CD14-positive monocyte (primary cell): ENCODE measurements around the gene TRAF3. TPM values are rescaled to one million over a fixed set of nuclear protein-coding genes. Genes with fewer than 3 reads are reported as not detected.
A peak's percentile ranks its signal among the peaks of the same experiment; 100 is the strongest.

Experiments
- DNase-seq, 3 donors: peaks; one replicate each; pipeline ENCODE4 v3.0.0-alpha.2; 2011 to 2022
- H2AFZ ChIP-seq: 2 replicates; pipeline ENCODE4 v1.6.0; 2012; ENCODE audit warnings: mild to moderate bottlenecking, low read depth, low read length, inconsistent platforms; ENCODE audit not compliant: insufficient read depth, poor library complexity, severe bottlenecking
- H3K27ac ChIP-seq, 2 donors: 1 replicate in 1 of 2; 2 replicates in 1 of 2; pipeline ENCODE4 v1.5.1; 2012 to 2013; ENCODE audit warnings: low read length in 2 of 2, control low read depth in 1 of 2, inconsistent platforms in 1 of 2, low read depth in 1 of 2, mild to moderate bottlenecking in 1 of 2
- H3K27me3 ChIP-seq, 2 donors: one replicate each; pipeline versions ENCODE4 v1.6.0 to v1.6.1; 2011 to 2013; ENCODE audit warnings: low read length in 2 of 2; ENCODE audit not compliant: control insufficient read depth in 2 of 2, insufficient read depth in 2 of 2
- H3K36me3 ChIP-seq, 2 donors: replicated peaks in 1 of 2; 1 replicate in 1 of 2; 2 replicates in 1 of 2; pipeline versions ENCODE4 v1.5.1 to v1.6.1; 2012 to 2013; ENCODE audit warnings: low read length in 2 of 2, control low read depth in 1 of 2, inconsistent platforms in 1 of 2, mild to moderate bottlenecking in 1 of 2; ENCODE audit not compliant: insufficient read depth in 2 of 2, control insufficient read depth in 1 of 2
- H3K4me1 ChIP-seq, 2 donors: 1 replicate in 1 of 2; 2 replicates in 1 of 2; pipeline versions ENCODE4 v1.5.1 to v1.6.1; 2012 to 2013; ENCODE audit warnings: low read length in 2 of 2, control low read depth in 1 of 2, inconsistent platforms in 1 of 2, mild to moderate bottlenecking in 1 of 2, moderate library complexity in 1 of 2; ENCODE audit not compliant: insufficient read depth in 2 of 2, control insufficient read depth in 1 of 2
- H3K4me2 ChIP-seq: replicated peaks from 2 replicates; pipeline ENCODE3; 2012; ENCODE audit warnings: low read length, moderate library complexity, mild to moderate bottlenecking; ENCODE audit not compliant: poor library complexity, severe bottlenecking; ENCODE audit errors: extremely low read depth
- H3K4me3 ChIP-seq, 3 experiments: fragments of 200-600 bp in 1 of 3; sonication (generic) in 1 of 3; replicated peaks in 1 of 3; 1 replicate in 2 of 3; 2 replicates in 1 of 3; pipeline ENCODE4 v1.5.1; 2011 to 2013; ENCODE audit warnings: low read length in 3 of 3, mild to moderate bottlenecking in 3 of 3, control low read depth in 2 of 3, low read depth in 2 of 3, inconsistent platforms in 1 of 3, moderate library complexity in 1 of 3
- H3K79me2 ChIP-seq: 2 replicates; pipeline ENCODE4 v1.6.0; 2012; ENCODE audit warnings: mild to moderate bottlenecking, control low read depth, inconsistent platforms, low read length, moderate library complexity; ENCODE audit not compliant: insufficient read depth
- H3K9ac ChIP-seq: 2 replicates; pipeline ENCODE4 v1.6.0; 2017; ENCODE audit warnings: low read length, mild to moderate bottlenecking; ENCODE audit not compliant: insufficient read depth, poor library complexity, severe bottlenecking
- H3K9me3 ChIP-seq, 2 donors: replicated peaks in 1 of 2; 1 replicate in 1 of 2; 2 replicates in 1 of 2; pipeline versions ENCODE4 v1.5.1 to v1.6.1; 2012 to 2013; ENCODE audit warnings: low read length in 2 of 2, control low read depth in 1 of 2; ENCODE audit not compliant: control insufficient read depth in 1 of 2, insufficient read depth in 1 of 2
- H4K20me1 ChIP-seq: 2 replicates; pipeline ENCODE4 v1.6.0; 2012; ENCODE audit warnings: mild to moderate bottlenecking, low read length, control low read depth, moderate library complexity; ENCODE audit not compliant: insufficient read depth
- H3K27ac Mint-ChIP-seq, 7 donors: one replicate each; pipeline ENCODE4 v1.8.0; 2020; ENCODE audit warnings: mild to moderate bottlenecking in 7 of 7, mixed read lengths in 7 of 7, moderate library complexity in 6 of 7, inconsistent platforms in 2 of 7
- H3K27me3 Mint-ChIP-seq, 3 donors: one replicate each; pipeline ENCODE4 v1.8.0; 2021 to 2022; ENCODE audit warnings: low read depth in 3 of 3, mild to moderate bottlenecking in 3 of 3, mixed read lengths in 3 of 3, moderate library complexity in 3 of 3, inconsistent platforms in 1 of 3
- H3K36me3 Mint-ChIP-seq, 2 donors: one replicate each; pipeline ENCODE4 v1.8.0; 2020; ENCODE audit warnings: mixed read lengths in 2 of 2, inconsistent platforms in 1 of 2, mild to moderate bottlenecking in 1 of 2
- H3K4me1 Mint-ChIP-seq: one replicate; pipeline ENCODE4 v1.8.0; 2020; ENCODE audit warnings: mild to moderate bottlenecking, mixed read lengths
- H3K4me3 Mint-ChIP-seq, 2 donors: one replicate each; pipeline ENCODE4 v1.8.0; 2020; ENCODE audit warnings: mild to moderate bottlenecking in 2 of 2, mixed read lengths in 2 of 2, moderate library complexity in 1 of 2
- H3K9me3 Mint-ChIP-seq, 7 donors: one replicate each; pipeline ENCODE4 v1.8.0; 2020 to 2022; ENCODE audit warnings: mixed read lengths in 7 of 7, mild to moderate bottlenecking in 6 of 7, moderate library complexity in 6 of 7, inconsistent platforms in 2 of 7
- WGBS: methylation state at CpG from one replicate; pipeline ENCODE4 v1.1.5; 2013; ENCODE audit warnings: missing lambda C conversion rate; ENCODE audit not compliant: insufficient coverage; 5-methylcytosine and 5-hydroxymethylcytosine counted together
- intact Hi-C, 2 donors: fragments of 100-400 bp; cut with micrococcal nuclease; formaldehyde crosslinking; loops; one replicate each; pipeline versions ENCODE4 v1.15.0 to v1.15.1; 2023
- polyA plus RNA-seq, 3 donors: library from polyadenylated mRNA; depleted of rRNA in 1 of 3; unstranded in 2 of 3; stranded (reverse) in 1 of 3; fragments of 300-500 nt in 2 of 3; fragments of >200 nt in 1 of 3; fragmentation: Illumina TruSeq in 2 of 3; gene quantifications; 1 replicate in 2 of 3; 2 replicates in 1 of 3; pipeline ENCODE4 v1.2.3, GENCODE V29; 2012 to 2021
- TF ChIP-seq, protein P1 (sequence below): fragments of 200-600 bp; IDR thresholded peaks from one replicate; pipeline ENCODE4 v1.8.0; 2022; ENCODE audit warnings: antibody characterized with exemption, mild to moderate bottlenecking

Gene TRAF3
- polyA plus RNA-seq, 3 donors: 12.0 to 37.6 (median 17.3) TPM

DNA sequence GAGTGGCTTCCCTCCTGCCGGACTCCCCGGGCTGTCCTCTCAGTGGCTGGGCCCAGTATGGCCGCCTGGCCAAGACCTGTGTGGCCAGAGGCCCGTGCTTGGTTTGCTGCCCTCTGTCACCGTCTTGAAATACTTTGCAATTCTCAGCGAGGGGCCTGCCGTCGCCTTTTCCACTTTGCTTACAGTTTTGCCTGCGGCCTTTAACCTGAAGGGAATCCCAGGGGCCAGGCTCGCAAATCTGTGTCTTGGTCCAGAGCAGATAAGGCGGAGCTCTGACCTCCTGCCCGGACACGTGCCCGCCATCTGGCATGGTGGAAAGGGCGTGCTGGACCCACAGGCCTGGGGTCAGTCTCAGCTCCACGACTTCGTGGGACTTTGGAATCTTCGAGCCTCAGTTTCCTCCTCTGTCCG, 134.3 kb downstream of the TRAF3 start:
- no peak overlapping the region for H2AFZ ChIP-seq
- H3K79me2 ChIP-seq: no peaks in the 10 kb centered on the region
- H3K4me3 ChIP-seq: no peak overlapping the region
- no peaks in the 10 kb centered on the region for H3K4me1 ChIP-seq
- DNase-seq: no peak
- peaks cover 49% of the 10 kb centered on the region for H4K20me1 ChIP-seq
- Mint-ChIP-seq H3K9me3 (peaks cover 0 to 4% (median 0%) of the 10 kb centered on the region in 7 donors), H3K4me3 (no peak overlapping the region), H3K36me3 (peaks cover 20 to 38% of the 10 kb centered on the region in 2 donors), H3K27ac (no peak overlapping the region), H3K4me1 (no peaks in the 10 kb centered on the region), H3K27me3 (peaks cover 0 to 5% (median 0%) of the 10 kb centered on the region in 3 donors)
- no peaks in the 10 kb centered on the region for H3K9me3 ChIP-seq
- peaks cover 7 to 38% of the 10 kb centered on the region in 2 donors for H3K36me3 ChIP-seq
- TF ChIP-seq, protein P1, sequence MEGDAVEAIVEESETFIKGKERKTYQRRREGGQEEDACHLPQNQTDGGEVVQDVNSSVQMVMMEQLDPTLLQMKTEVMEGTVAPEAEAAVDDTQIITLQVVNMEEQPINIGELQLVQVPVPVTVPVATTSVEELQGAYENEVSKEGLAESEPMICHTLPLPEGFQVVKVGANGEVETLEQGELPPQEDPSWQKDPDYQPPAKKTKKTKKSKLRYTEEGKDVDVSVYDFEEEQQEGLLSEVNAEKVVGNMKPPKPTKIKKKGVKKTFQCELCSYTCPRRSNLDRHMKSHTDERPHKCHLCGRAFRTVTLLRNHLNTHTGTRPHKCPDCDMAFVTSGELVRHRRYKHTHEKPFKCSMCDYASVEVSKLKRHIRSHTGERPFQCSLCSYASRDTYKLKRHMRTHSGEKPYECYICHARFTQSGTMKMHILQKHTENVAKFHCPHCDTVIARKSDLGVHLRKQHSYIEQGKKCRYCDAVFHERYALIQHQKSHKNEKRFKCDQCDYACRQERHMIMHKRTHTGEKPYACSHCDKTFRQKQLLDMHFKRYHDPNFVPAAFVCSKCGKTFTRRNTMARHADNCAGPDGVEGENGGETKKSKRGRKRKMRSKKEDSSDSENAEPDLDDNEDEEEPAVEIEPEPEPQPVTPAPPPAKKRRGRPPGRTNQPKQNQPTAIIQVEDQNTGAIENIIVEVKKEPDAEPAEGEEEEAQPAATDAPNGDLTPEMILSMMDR: no peak
- no peaks in the 10 kb centered on the region for H3K27me3 ChIP-seq
- H3K4me2 ChIP-seq: no peak overlapping the region
- intact Hi-C loops: no loop called here
- H3K9ac ChIP-seq: no peak overlapping the region
- no peak overlapping the region for H3K27ac ChIP-seq
- WGBS: 96% methylated on average over 19 of the region's 19 CpGs

DNA sequence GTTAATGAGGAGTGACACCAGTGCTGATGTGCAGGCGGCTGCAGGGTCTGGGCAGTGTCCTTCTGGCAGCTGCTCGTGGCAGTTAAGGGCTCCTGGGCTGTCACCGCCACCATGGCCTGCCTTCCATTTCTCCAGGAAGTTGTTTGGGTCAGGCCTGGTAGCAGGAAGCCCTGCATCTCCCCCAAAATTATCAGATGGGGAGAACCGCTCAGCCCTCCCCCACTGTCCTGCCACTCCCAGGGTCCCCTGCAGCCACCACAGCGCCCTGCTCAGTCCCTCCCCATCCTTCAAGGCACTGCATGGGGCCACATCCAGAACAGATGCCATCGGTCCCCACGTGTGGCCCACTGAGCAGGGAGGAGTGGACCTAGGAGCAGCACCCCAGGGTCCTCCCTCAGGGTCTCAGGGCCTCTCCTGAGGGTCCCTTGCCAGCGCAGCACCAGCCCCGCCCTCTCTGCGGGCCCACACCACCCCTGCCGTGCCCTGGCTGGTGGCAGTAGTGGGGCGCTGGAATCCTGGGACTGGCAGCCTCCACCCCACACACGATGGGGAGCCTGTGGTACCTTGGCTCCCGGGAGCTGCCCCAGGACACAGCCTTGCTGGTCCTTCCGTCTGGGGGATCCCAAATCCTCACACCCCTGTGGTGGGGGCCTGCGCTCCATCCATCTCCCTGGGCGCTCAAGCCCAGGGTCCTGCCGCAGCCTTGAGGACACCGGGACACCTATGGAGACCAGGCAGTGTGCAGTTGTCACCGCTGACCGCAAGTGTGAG, 134.9 kb downstream of the TRAF3 start:
- Histone ChIP-seq H3K27me3 (no peaks in the 10 kb centered on the region), H4K20me1 (peaks cover 49% of the 10 kb centered on the region), H3K4me1 (no peaks in the 10 kb centered on the region), H3K9ac (no peak overlapping the region), H3K4me2 (no peak overlapping the region), H3K4me3 (no peak overlapping the region), H2AFZ (no peak overlapping the region), H3K79me2 (no peaks in the 10 kb centered on the region), H3K36me3 (peaks cover 6 to 32% of the 10 kb centered on the region in 2 donors), H3K27ac (no peak overlapping the region), H3K9me3 (no peaks in the 10 kb centered on the region)
- peaks cover 0 to 5% (median 0%) of the 10 kb centered on the region in 3 donors for H3K27me3 Mint-ChIP-seq
- H3K4me1 Mint-ChIP-seq: no peaks in the 10 kb centered on the region
- H3K4me3 Mint-ChIP-seq: no peak overlapping the region
- peaks cover 15 to 32% of the 10 kb centered on the region in 2 donors for H3K36me3 Mint-ChIP-seq
- TF ChIP-seq, protein P1: no peak
- intact Hi-C loops: no loop called here
- WGBS: 95% methylated on average over 17 of the region's 21 CpGs
- DNase-seq: no peak
- peak overlapping the region in 2 of 7 donors; percentile 31 to 35 for H3K27ac Mint-ChIP-seq
- peaks cover 0 to 4% (median 0%) of the 10 kb centered on the region in 7 donors for H3K9me3 Mint-ChIP-seq
